GM12892 (cell line): ENCODE data around the gene PER3.

Experiments
- POLR2A ChIP-seq: IDR thresholded peaks from 2 replicates; pipeline ENCODE4 v1.6.1; 2011; ENCODE audit warnings: low read depth, low read length, control low read depth
- POLR2AphosphoS5 ChIP-seq: IDR thresholded peaks from 2 replicates; pipeline ENCODE4 v1.6.1; 2011; ENCODE audit warnings: low read depth, low read length, control low read depth

GRCh38 chr1:7847599-7847998 lies 63.5 kb downstream of the PER3 start:
- TF ChIP-seq POLR2AphosphoS5 (no peak), POLR2A (no peak)
